ENCODE results near the gene GPR148.

- TF ChIP-seq CTCF (IDR thresholded peaks at IDR 0.05) (no peak), POLR2A (IDR thresholded peaks at IDR 0.05) (no peak), EP300 (IDR thresholded peaks at IDR 0.05) (no peak)
Measured at GRCh38 chr2:130736487-130736886, 7.6 kb downstream of the GPR148 start.
